GM23248 (cell line): ENCODE measurements around the gene CPB1.

Source experiments
- EZH2 ChIP-seq: fragments of 200-600 bp; sonication (generic); IDR thresholded peaks from 2 replicates; pipeline ENCODE4 v1.6.1; 2018; ENCODE audit warnings: antibody characterized with exemption, mild to moderate bottlenecking; ENCODE audit not compliant: insufficient read depth, poor library complexity, severe bottlenecking
- EZH2phosphoT487 ChIP-seq: fragments of 200-600 bp; sonication (generic); IDR thresholded peaks from 2 replicates; pipeline ENCODE4 v1.6.1; 2018; ENCODE audit warnings: antibody characterized with exemption, moderate library complexity, mild to moderate bottlenecking, low read depth; ENCODE audit not compliant: insufficient read depth

DNA sequence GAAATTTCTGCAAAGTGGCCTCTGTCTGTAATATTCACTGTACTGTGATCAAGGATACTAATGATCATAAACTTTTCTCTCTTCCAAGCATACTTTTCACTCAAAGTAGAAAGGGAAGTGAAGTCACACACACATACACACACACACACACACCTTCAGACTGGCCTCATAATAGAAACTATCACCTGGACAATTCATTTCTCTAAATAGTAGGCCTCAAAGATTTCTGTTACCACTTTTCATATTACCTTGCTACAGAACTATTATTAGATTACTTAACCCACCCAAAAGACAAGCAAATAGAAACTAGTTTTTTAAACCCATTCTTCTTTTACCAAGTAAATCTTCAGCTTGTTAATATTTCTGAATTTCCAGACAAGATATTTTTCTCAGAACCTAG, 12.2 kb downstream of the CPB1 start:
- no peak for TF ChIP-seq EZH2
- TF ChIP-seq EZH2phosphoT487 = no peak
